BLaER1 treated with 17β-estradiol and CSF1 and Interleukin-3, amounts not matched to agents 10 nM and 100 nM (cell line): ENCODE data around the gene RPS5.

Experiments
- H3K27ac ChIP-seq, 11 experiments: shearing (Covaris generic); formaldehyde crosslinking; 2 replicates each; pipeline ENCODE4 v1.8.1; 2022
- H3K27me3 ChIP-seq, 11 experiments: shearing (Covaris generic); formaldehyde crosslinking; 2 replicates each; pipeline ENCODE4 v1.8.1; 2022
- H3K36me3 ChIP-seq, 11 experiments: shearing (Covaris generic); formaldehyde crosslinking; 2 replicates each; pipeline ENCODE4 v1.8.1; 2022
- H3K4me1 ChIP-seq, 10 experiments: shearing (Covaris generic); formaldehyde crosslinking; 2 replicates each; pipeline ENCODE4 v1.8.1; 2022
- H3K4me2 ChIP-seq, 11 experiments: shearing (Covaris generic); formaldehyde crosslinking; 2 replicates each; pipeline ENCODE4 v1.8.1; 2022
- H3K4me3 ChIP-seq, 10 experiments: shearing (Covaris generic); formaldehyde crosslinking; 2 replicates each; pipeline ENCODE4 v1.8.1; 2022
- H3K9ac ChIP-seq, 11 experiments: shearing (Covaris generic); formaldehyde crosslinking; 2 replicates each; pipeline ENCODE4 v1.8.1; 2022
- H3K9me3 ChIP-seq, 11 experiments: shearing (Covaris generic); formaldehyde crosslinking; replicated peaks in 1 of 11; 2 replicates each; pipeline ENCODE4 v1.8.1; 2022
- H4K20me1 ChIP-seq, 11 experiments: shearing (Covaris generic); formaldehyde crosslinking; 2 replicates each; pipeline ENCODE4 v1.8.1; 2022
- Cebpa-rat ChIP-seq, 11 experiments: shearing (Covaris generic); IDR thresholded peaks; 2 replicates each; pipeline ENCODE4 v1.8.1; 2022

RPS5 gene

DNA sequence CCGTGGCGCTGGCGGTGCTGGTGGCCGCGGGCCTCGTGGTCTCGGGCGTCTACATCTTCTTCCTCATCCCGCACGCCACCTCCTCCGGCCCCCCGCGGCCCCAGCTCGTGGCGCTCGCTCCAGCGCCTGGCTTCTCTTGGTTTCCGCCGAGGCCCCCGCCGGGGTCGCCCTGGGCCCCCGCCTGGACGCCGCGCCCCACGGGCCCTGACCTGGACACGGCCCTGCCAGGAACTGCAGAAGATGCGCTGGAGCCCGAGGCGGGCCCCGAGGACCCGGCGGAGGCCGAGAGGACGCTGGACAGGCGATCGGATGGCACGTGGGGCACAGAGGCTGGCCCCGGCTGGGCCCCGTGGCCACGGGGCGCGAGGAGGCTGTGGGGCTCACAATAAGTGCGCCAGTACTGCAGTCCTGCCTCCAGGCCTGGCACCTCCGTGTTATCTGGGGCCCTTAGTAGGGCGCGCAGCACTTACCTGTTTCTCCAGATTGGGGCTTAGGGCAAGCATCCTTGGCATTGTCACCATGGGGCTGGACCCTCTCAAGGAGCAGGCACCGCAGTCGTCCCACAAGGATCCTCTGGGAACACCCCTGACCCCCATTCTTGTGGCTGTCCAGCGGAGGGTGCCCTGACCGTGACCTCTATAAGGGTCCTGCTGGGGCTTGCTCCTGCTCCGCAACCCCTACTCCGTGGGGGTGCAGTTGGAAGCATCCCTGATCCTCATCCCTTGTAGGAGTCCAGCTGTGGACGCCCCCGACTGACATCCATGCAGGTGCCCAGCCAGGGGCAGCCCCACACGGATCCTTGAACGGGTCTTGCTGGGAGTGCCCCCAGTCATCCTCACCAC is 9.8 kb downstream of the RPS5 start:
- Histone ChIP-seq H3K9me3 (no peaks in the 10 kb centered on the region), H3K9ac (no peak overlapping the region), H3K4me2 (no peak overlapping the region), H3K4me1 (peaks cover 9 to 21% (median 11%) of the 10 kb centered on the region in 10 experiments), H4K20me1 (peaks cover 30 to 64% (median 58%) of the 10 kb centered on the region in 11 experiments; a peak in 21 of 22 replicates), H3K36me3 (peaks cover 36 to 54% (median 44%) of the 10 kb centered on the region in 11 experiments), H3K27ac (no peak overlapping the region), H3K27me3 (peaks cover 0 to 16% (median 7%) of the 10 kb centered on the region in 11 experiments; a peak in 12 of 22 replicates), H3K4me3 (no peak overlapping the region)
- no peak for TF ChIP-seq Cebpa-rat (IDR thresholded peaks at IDR 0.05)

DNA sequence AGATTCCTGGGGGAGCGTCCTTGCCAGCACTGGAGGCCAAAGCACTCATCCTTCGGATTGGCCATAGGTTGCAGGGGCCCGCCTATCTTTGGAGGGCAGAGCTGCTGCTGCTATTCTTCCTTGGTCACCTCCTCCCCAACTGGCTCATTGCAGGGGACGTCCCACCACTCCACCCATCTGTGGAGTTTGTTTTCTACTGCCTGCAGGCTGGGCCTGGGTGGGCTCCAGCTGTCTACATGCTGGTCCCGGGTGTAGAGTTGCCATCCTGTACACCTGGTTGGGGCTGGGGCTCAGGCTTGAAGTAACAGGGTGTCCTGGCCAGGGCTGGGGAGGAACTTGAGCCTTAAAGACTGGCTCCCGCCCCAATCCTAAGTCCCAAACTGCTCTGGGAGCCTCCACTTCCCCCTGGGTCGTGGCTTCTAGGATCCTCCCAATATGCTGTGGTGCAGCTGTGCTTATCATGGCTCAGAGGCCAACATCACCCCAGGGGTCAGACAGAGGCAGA is 10.5 kb downstream of the RPS5 start:
- H3K9me3 ChIP-seq, result no peaks in the 10 kb centered on the region
- H3K4me2 ChIP-seq, result no peak overlapping the region
- TF ChIP-seq Cebpa-rat (IDR thresholded peaks at IDR 0.05), result no peak
- H3K9ac ChIP-seq, result 0 out of 22 replicates have a peak overlapping the region, but pooled peaks of 1 of the 11 experiments have one; percentile 4
- no peak overlapping the region for H3K27ac ChIP-seq
- H4K20me1 ChIP-seq, result peaks cover 23 to 57% (median 51%) of the 10 kb centered on the region in 11 experiments; a peak in 21 of 22 replicates
- H3K36me3 ChIP-seq, result peaks cover 29 to 47% (median 37%) of the 10 kb centered on the region in 11 experiments
- no peak overlapping the region for H3K4me3 ChIP-seq
- H3K27me3 ChIP-seq, result peaks cover 0 to 16% (median 7%) of the 10 kb centered on the region in 11 experiments; a peak in 12 of 22 replicates
- peaks cover 13 to 24% (median 18%) of the 10 kb centered on the region in 10 experiments for H3K4me1 ChIP-seq

DNA sequence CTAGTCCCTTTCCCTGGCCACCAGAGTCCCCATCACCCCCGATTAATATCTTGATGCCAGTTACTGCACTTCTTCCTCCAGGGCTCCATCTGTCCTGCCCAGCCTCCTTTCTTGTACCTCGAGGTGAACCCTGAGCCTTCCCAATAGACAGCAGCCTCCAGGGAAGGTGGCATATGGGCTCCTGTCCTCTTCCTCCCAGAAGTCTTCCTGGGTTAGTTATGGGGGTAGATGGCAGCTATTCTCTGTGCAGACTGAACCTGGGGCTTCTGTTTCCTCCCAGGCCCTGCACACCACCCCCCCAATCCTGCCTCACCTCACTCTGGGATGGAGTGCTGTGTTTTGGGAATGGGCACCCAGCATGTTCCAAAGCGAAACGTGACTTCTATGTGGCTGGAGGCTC is 11.0 kb downstream of the RPS5 start:
- Histone ChIP-seq H3K36me3 (peaks cover 24 to 42% (median 32%) of the 10 kb centered on the region in 11 experiments), H3K9me3 (no peaks in the 10 kb centered on the region), H3K27ac (no peak overlapping the region), H3K27me3 (peaks cover 0 to 16% (median 7%) of the 10 kb centered on the region in 11 experiments; a peak in 12 of 22 replicates), H3K9ac (0 out of 22 replicates have a peak overlapping the region, but pooled peaks of 1 of the 11 experiments have one; percentile 4), H3K4me2 (no peak overlapping the region), H3K4me1 (peaks cover 13 to 23% (median 18%) of the 10 kb centered on the region in 10 experiments), H4K20me1 (peaks cover 18 to 52% (median 46%) of the 10 kb centered on the region in 11 experiments; a peak in 21 of 22 replicates), H3K4me3 (no peak overlapping the region)
- TF ChIP-seq Cebpa-rat (IDR thresholded peaks at IDR 0.05), result no peak

DNA sequence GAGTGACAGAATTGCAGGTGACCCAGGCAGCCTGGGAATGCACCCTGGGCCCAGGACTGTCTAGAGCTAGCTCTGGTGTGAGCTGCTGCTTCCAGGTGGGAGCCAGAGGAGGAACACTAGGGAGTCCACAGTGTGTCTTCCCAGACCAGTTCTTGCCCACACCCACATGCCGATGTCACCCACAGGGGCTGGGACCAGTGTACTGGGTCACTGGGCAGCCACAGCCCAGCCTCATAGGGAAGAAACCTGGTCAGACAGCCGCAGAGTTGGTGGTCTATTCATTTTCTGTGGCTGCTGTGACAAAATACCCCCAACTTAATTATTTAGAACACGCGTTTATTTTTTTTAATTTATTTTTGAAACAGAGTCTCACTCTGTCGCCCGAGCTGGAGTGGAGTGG is 11.5 kb downstream of the RPS5 start:
- no peaks in the 10 kb centered on the region for H3K9me3 ChIP-seq
- peaks cover 20 to 37% (median 28%) of the 10 kb centered on the region in 11 experiments for H3K36me3 ChIP-seq
- no peak overlapping the region for H3K27ac ChIP-seq
- H3K4me2 ChIP-seq, result no peak overlapping the region
- H3K27me3 ChIP-seq, result peaks cover 0 to 16% (median 7%) of the 10 kb centered on the region in 11 experiments; a peak in 12 of 22 replicates
- H3K9ac ChIP-seq, result no peak overlapping the region
- no peak overlapping the region for H3K4me3 ChIP-seq
- H3K4me1 ChIP-seq, result peaks cover 13 to 23% (median 18%) of the 10 kb centered on the region in 10 experiments
- peaks cover 14 to 48% (median 41%) of the 10 kb centered on the region in 11 experiments; a peak in 21 of 22 replicates for H4K20me1 ChIP-seq
- no peak for TF ChIP-seq Cebpa-rat (IDR thresholded peaks at IDR 0.05)

DNA sequence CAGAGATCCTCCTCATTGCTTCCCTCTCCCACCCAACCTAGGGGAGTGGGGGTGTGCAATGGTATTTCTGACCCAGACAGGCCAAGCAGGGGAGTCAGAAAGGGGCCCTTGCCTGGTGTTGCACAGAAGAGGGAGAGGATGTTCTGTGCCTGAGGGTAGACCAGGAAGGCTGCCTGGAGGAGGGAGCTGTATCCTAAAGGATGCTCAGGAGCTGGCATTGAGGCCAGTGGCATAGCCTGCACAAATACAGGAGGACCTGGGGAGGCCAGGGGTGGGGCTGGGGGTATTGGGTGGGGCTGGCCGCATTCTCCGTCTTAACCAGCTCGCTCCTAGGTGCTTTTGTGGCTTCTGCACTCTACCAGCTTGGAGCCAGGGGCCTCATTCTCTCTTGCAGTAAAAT is 12.8 kb downstream of the RPS5 start:
- Histone ChIP-seq H3K36me3 (peaks cover 6 to 24% (median 14%) of the 10 kb centered on the region in 11 experiments), H3K9ac (no peak overlapping the region), H3K27ac (no peak overlapping the region), H3K4me2 (no peak overlapping the region), H4K20me1 (peaks cover under 1 to 34% (median 28%) of the 10 kb centered on the region in 11 experiments; a peak in 21 of 22 replicates), H3K4me1 (peaks cover 13 to 23% (median 18%) of the 10 kb centered on the region in 10 experiments), H3K27me3 (peaks cover 0 to 16% (median 7%) of the 10 kb centered on the region in 11 experiments; a peak in 12 of 22 replicates), H3K4me3 (no peak overlapping the region), H3K9me3 (no peaks in the 10 kb centered on the region; a peak in 1 of 22 replicates)
- no peak for TF ChIP-seq Cebpa-rat (IDR thresholded peaks at IDR 0.05)

DNA sequence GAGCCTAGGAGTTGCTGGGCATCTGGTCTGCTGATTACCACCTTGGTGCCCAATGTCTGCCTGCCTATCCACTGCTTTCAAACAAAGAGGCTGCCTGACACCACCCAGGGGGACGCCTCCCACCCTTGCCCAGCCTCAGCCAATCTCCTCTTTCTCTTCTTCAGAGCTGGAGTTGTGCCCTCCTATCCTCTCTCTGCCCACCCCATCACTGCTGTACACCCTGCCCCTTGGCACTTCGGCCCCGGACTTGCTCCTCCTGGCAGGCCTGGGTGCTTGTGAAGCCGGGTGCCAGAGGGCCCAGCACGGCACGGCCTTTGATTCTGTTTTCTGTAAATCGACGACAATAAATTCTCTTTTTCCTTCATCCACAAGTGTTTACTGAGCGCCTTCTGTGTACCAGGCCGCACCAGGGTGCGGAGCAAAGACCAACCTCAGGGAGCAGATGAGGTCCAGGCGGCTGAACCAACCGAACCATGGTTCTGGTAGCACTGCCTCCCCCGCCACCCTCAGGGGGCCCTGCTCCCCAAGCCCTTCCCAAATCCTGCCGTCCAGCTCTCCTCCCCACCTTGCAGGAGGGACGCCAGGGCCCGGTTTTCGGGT is 13.3 kb downstream of the RPS5 start:
- Histone ChIP-seq H3K36me3 (peaks cover 1 to 19% (median 9%) of the 10 kb centered on the region in 11 experiments; a peak in 17 of 22 replicates), H3K9ac (peak overlapping the region in 5 of 11 experiments; percentile 9 to 46 (median 31); a peak in 4 of 22 replicates), H3K4me2 (peak overlapping the region; percentile 52 to 90 (median 74)), H3K4me3 (peak overlapping the region in 2 of 10 experiments; percentile 18 to 67; a peak in 1 of 20 replicates), H3K4me1 (peaks cover 13 to 23% (median 18%) of the 10 kb centered on the region in 10 experiments), H3K9me3 (no peaks in the 10 kb centered on the region; a peak in 1 of 22 replicates), H3K27me3 (peaks cover 0 to 13% (median 7%) of the 10 kb centered on the region in 11 experiments; a peak in 12 of 22 replicates), H3K27ac (peak overlapping the region in 4 of 11 experiments; percentile 17 to 47 (median 34); a peak in 4 of 22 replicates), H4K20me1 (peaks cover 0 to 29% (median 23%) of the 10 kb centered on the region in 11 experiments; a peak in 19 of 22 replicates)
- no peak for TF ChIP-seq Cebpa-rat (IDR thresholded peaks at IDR 0.05)

DNA sequence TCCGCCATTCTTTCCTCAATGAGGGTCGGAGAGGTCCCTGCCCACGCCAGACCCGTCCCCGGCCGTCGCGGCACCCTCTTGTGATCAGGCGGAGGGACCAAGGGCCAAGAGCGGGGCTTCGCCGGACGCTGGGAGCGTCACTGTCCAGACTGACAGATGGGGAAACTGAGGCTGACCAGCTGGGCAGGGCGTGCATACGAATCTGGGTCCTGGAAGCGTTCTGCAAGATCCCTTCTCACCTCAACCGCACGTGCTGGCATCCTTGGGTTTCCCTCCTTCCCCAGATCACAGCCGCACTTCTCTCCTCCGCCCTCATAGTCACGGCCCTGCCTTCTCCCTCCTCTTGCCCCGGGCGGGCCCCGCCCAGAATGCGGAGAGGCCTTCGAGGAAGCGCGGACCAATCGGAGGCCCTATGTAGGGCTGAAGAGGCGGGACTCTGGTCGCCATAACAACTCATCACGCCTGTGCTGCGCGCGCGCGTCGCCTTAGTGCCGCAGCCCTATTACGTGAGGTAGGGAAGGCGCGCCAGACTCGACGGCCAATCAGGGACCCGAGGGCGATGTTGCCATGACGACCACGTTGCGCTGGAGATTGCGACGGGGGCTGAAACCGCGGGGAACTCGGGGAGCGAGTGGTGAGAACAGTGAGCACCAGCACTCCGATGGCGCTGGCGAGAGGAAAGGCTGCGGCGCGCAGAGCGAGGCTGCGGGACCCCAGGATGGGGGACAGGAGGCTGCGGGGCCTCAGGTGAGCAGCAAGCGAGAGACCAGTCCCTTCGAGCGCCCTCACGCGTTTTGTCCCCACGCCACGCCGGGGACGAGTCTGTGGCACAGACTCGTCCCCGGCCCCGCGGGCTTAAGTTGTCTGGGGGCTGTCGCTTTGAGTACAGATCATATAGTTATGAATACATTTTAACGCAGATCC is 14.1 kb downstream of the RPS5 start:
- Histone ChIP-seq H3K9ac (peak overlapping the region; percentile 71 to 85 (median 80)), H3K27me3 (peaks cover 0 to 7% (median 1%) of the 10 kb centered on the region in 11 experiments; a peak in 10 of 22 replicates), H3K4me2 (peak overlapping the region; percentile 75 to 91 (median 84)), H3K27ac (peak overlapping the region; percentile 41 to 77 (median 64); a peak in 20 of 22 replicates), H4K20me1 (peaks cover 0 to 21% (median 15%) of the 10 kb centered on the region in 11 experiments; a peak in 13 of 22 replicates), H3K36me3 (peaks cover 0 to 11% (median 1%) of the 10 kb centered on the region in 11 experiments; a peak in 8 of 22 replicates), H3K4me1 (peaks cover 13 to 23% (median 18%) of the 10 kb centered on the region in 10 experiments), H3K9me3 (no peaks in the 10 kb centered on the region; a peak in 1 of 22 replicates), H3K4me3 (peak overlapping the region; percentile 67 to 78 (median 70))
- peak in 1 of 11 experiments; percentile 59; a peak in 1 of 22 replicates for TF ChIP-seq Cebpa-rat (IDR thresholded peaks at IDR 0.05)
